RWPE2 (cell line): ENCODE results near the gene STXBP2.

Source experiments
- ATAC-seq: fragments of 200-7000 bp; cut with Tn5 transposase; 3 replicates; pipeline ENCODE4 v1.9.1; 2021; ENCODE audit warnings: low read depth
- DNase-seq: peaks from one replicate; pipeline ENCODE4 v3.0.0-alpha.2; 2020; ENCODE audit warnings: low spot score
- H3K27ac ChIP-seq: fragments of 450-650 bp; 2 replicates; pipeline ENCODE4 v1.5.1; 2017; ENCODE audit warnings: mild to moderate bottlenecking; ENCODE audit not compliant: poor library complexity, severe bottlenecking
- H3K27me3 ChIP-seq: fragments of 250-450 bp; sonication (Bioruptor Pico); 2 replicates; pipeline ENCODE4 v1.5.1; 2021; ENCODE audit warnings: mild to moderate bottlenecking, moderate library complexity; ENCODE audit not compliant: insufficient read depth, poor library complexity, severe bottlenecking
- H3K36me3 ChIP-seq: fragments of 250-450 bp; sonication (Bioruptor Pico); 2 replicates; pipeline ENCODE4 v1.5.1; 2020; ENCODE audit warnings: low read depth, mild to moderate bottlenecking, moderate library complexity
- H3K4me1 ChIP-seq: fragments of 250-450 bp; sonication (Bioruptor Pico); 2 replicates; pipeline ENCODE4 v1.5.1; 2021; ENCODE audit warnings: mild to moderate bottlenecking, moderate library complexity; ENCODE audit not compliant: insufficient read depth, poor library complexity, severe bottlenecking
- H3K4me3 ChIP-seq: fragments of 250-450 bp; sonication (Bioruptor Pico); 2 replicates; pipeline ENCODE4 v1.5.1; 2021; ENCODE audit warnings: mild to moderate bottlenecking, moderate library complexity; ENCODE audit not compliant: severe bottlenecking
- H3K9me3 ChIP-seq: fragments of 250-450 bp; sonication (Bioruptor Pico); 2 replicates; pipeline ENCODE4 v1.5.1; 2021; ENCODE audit warnings: mild to moderate bottlenecking, moderate library complexity; ENCODE audit not compliant: severe bottlenecking
- CTCF ChIP-seq: fragments of 450-650 bp; IDR thresholded peaks from one replicate; pipeline ENCODE4 v1.5.1; 2017; ENCODE audit warnings: mild to moderate bottlenecking, moderate library complexity; ENCODE audit not compliant: poor library complexity, severe bottlenecking

STXBP2 gene

DNA sequence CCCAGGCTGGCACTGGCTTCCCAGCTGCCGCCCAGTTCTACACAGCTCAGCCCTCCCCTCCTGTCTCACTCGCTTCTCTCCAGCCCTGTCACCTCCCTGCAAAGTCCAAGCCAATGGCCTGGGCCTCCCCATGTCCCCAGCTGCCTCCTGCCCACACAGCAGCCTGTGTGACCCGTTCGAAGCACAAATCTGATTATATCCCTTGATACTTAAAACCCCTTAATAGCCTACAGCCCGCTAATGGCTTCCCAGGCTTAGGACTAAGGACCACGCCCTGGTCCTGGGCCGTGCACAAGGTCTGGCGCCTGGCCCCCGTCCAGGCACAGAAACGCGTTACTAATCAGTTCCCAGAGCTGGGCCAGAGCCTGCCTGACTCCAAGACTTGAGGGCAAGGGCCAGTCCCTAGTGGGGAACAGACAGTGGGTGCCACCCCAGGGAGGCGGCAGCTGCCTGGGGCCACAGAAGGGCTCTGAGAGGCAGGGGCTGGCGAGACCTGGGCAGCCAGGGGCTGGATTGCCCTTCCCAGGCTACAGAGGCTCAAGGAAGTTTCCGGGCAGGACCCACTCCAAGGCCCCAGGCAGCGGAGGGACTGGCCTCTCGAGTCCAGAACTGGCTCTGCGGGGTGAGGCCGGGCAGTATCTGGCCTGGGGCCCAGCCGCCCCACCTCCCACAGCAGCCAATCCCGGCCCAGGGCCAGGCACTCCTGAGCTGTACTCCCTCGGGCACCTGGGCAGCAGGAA lies 18.0 kb upstream of the STXBP2 start:
- peak; percentile 40 for ATAC-seq
- Histone ChIP-seq H3K27me3 (no peaks in the 10 kb centered on the region), H3K27ac (peak overlapping the region; percentile 48), H3K4me1 (no peaks in the 10 kb centered on the region), H3K4me3 (no peak overlapping the region), H3K9me3 (no peaks in the 10 kb centered on the region), H3K36me3 (peaks cover 26% of the 10 kb centered on the region)
- DNase-seq = no peak
- TF ChIP-seq CTCF = no peak

DNA sequence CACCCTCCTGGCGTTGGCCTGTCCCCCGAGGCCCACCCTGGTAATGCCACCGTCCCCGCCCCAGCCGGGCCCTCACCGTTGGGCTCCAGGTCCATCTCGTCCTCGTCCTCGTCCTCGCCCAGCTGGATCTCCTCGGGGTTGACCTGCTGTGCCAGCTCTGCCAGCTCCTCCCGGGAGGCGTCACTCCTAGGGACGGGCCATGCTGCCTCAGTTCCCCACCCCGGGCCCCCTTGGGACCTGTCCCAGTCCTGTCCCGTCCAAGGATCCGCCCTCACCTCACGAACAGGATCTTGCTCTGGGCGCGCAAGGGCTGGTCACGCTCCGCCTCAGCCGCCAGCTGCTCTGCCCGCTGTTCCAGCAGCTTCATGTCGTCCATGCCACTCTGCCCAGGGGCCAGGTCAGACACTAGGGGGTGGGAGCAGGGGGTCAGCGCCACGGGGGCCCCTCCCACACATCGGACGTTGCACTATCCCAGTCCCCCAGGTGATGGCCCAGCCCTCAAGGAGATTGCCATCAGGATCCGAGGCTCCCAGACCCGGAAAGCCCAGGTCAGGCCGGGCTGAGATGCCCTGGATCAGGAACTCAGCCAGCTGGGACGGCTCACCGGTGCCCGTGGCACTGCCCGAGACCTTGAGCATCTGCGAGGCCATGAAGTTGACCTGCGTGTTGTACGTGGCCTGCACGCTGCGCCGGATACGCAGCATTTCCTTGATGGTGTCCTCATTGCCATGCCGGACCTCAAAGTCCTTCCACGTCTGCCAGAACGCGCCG lies 17.1 kb upstream of the STXBP2 start:
- no peak for TF ChIP-seq CTCF
- peaks cover 26% of the 10 kb centered on the region for H3K36me3 ChIP-seq
- no peak for ATAC-seq

GRCh38 chr19:7620442-7621412 lies 16.2 kb upstream of the STXBP2 start:
- no peak overlapping the region for H3K27ac ChIP-seq
- H3K4me1 ChIP-seq = no peaks in the 10 kb centered on the region
- H3K36me3 ChIP-seq = peaks cover 28% of the 10 kb centered on the region
- H3K9me3 ChIP-seq = no peaks in the 10 kb centered on the region
- DNase-seq = no peak
- no peak for ATAC-seq
- no peak for TF ChIP-seq CTCF
- no peak overlapping the region for H3K4me3 ChIP-seq
- H3K27me3 ChIP-seq = no peaks in the 10 kb centered on the region

More for the DNA sequence above, 17.1 kb upstream of the STXBP2 start:
- no peaks in the 10 kb centered on the region for H3K27me3 ChIP-seq
- no peaks in the 10 kb centered on the region for H3K4me1 ChIP-seq
- H3K9me3 ChIP-seq = no peaks in the 10 kb centered on the region
- DNase-seq = no peak
- H3K4me3 ChIP-seq = no peak overlapping the region
- no peak overlapping the region for H3K27ac ChIP-seq

DNA sequence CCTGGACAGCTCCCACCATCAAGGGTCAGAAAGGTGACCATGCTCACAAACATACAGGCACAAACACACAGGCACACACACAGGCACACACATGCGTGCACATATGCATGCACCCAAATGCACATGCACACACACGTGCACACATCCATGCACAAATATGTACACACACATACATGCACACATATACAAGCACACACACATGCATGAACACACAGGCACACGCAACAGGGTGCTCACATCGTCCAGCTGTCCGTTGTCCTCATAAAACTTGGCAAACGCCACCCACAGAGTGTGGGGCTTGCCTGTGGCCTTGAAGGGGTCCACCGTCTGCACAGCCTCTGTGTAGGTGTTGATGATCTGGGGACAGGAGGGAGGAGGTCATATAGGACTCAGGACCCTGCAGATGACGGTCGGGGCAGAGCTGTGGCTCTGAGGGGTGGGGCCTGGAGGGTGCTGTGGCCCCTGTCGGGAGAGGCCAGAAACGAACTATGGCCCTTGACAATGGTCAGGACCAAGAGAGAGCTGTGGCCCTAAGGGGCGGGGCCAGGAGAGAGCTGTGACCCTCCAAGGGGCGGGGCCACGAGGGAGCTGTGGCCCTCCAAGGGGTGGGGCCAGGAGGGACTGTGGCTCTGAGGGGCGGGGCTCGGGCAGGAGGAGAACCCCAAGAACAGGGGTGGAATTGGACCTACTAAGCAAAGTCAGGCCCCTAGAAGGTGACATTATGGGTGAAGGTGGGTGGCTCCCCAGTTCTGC lies 13.8 kb upstream of the STXBP2 start:
- H3K27me3 ChIP-seq = no peaks in the 10 kb centered on the region
- H3K9me3 ChIP-seq = no peaks in the 10 kb centered on the region
- TF ChIP-seq CTCF = no peak
- ATAC-seq (no peak), DNase-seq (no peak)
- H3K27ac ChIP-seq = no peak overlapping the region
- peaks cover 47% of the 10 kb centered on the region for H3K36me3 ChIP-seq
- no peak overlapping the region for H3K4me3 ChIP-seq
- H3K4me1 ChIP-seq = no peaks in the 10 kb centered on the region
